Hindlimb muscle (tissue), 1 donor: ENCODE measurements around the gene IL11. TPM values are rescaled to one million over a fixed set of nuclear protein-coding genes. Genes with fewer than 3 reads are reported as not detected.

ENCODE experiments used
- DNase-seq: peaks from one replicate; pipeline ENCODE4 v3.0.0-alpha.2; 2013
- polyA plus RNA-seq: library from polyadenylated mRNA; unstranded; fragments of 120-200 nt; gene quantifications from one replicate; pipeline ENCODE4 v1.2.1, GENCODE V29; 2013; ENCODE audit not compliant: insufficient read length

Gene IL11
- polyA plus RNA-seq, 1 donor, result 0.25 TPM

DNA sequence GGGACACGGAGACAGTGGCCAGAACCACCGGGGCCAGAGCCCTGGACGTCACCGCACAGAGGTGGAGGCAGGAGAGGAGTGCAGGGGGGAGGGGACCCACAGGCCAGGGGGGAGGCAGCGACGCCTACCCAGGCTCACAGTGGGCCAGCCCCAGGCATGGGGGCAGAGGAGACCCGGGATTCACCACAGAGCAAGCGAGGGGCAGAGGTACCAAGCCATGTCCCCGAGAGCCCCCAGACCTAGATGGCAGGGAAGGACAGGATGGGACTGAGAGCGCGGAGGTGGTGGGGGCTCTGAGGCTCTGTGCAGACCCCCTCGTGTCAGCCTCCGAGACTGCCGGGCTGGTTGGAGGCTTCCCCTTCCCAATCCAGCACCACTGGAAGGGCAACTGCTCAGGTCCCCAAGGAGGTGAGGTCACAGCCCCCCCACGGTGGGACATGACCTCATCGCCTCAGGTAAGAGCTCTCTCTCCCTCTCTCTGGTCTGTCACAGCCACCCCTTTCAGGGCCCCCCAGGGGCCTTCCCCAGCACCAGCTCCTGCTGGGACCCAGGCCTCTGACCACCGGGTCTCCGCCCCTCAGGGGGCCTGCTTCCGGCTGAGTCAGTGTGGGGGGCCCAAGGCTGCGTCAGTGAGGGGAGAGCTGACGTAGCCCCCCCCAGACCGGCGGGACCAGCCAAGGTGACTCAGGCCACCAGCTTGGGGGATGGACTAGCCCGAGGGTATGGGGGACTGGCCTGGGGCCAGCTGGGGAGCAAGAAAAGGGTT, 2.2 kb upstream of the IL11 start:
- no peak for DNase-seq

DNA sequence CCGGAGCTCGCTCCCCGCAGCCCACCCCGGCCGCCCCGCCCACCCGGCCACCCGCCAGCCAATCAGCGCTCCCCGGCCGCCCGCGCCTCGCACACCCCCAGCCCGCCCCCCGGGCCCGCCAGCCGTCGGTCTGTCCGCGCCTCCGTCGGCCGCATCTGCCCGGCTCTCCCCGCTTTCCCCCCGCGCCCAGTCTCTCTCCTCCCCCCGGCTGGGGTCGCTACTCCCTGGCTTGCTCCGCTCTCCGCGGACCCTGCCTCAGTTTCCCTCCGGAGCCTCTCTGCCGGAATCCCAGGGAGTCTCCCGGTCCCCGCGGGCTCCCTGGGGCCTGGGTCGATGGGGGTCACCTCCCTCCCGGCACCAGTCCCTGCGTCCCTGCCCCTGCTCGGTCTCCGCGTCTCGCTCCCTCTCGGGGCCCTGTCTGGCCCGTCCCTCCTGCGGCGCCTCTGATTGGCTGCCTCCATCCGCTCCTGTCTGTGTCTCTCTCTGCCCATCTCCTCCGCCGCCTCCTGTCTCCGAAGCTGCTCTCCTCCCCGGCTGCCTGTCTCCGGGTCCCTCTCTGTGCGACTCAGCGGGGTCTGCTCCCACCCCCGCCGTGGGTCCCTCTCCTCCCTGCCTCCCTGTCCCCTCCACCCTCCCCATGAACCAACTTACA, 484 bp downstream of the IL11 start:
- no peak for DNase-seq

DNA sequence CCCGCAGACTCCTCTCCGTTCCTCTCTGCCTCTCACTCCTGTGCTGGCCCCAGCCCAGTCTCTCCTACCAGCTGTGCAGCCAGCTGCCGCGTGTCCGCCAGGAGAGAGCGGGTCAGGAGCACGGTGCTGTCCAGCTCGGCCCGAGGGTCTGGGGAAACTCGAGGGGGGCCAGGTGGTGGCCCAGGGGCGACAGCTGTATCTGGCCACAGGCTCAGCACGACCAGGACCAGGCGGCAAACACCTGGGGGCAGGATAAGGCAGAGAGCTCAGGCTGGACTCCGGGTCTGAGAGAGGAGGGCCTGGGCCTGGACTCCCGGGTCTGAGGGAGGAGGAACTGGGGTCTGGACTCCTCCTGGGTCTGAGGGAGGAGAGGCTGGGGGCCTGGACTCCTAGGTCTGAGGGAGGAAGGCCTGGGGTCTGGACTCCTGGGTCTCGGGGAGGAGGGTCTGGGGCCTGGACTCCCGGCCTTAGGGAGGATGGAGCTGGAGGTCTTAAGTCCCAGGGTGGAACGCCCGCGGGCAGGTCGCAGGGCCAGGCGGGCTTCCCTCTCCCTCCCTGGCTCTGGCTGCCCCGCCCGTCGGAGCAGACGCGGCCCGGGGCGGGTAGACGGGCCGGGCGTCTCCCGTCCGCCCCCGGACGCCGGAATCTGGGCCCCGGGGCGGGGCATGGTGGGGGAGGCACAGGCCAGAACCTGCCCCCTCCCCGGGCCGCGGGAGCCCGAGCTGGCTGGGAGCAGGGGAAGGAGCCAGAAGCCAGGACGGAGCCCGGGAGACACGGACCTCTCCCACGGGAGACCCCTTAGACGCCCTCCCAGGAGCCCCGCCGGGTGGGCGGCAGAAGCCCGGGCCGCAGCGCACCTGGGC, 1.3 kb downstream of the IL11 start:
- DNase-seq, result no peak

DNA sequence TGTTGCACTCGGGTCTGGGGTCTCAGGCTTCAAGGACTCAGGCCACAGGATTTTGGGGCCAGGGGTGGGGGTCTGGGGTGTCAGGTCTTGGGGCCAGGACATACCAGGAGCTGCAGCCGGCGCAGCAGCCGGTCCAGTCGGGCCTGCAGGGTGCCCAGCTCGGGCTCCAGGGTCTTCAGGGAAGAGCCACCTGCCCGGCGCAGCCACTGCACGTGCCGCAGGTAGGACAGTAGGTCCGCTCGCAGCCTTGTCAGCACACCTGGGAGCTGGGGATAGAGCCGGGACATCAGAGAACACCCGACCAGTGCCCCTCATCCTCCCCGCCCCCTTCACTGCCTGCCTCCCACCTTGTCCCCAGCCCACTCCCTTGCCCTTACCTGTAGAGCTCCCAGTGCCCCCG, 2.2 kb downstream of the IL11 start:
- no peak for DNase-seq

DNA sequence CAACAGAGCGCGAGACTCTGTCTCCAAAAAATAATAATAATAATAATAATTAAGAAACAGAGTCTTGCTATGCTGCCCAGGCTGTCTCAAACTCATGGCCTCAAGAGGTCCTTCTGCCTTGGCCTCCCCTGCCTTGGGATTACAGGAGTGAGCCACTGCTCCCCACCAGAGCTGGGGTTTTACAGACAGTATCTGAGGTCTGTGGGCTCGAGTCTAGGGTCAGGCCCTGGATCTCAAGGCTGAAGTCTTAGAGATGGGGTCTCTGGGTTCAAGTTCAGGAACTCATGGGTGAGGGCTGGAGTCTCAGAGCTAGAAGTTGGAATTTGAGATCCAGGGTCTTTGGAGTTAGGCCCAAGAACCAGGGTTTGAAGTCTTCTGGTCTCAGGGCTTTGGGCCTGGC, 3.5 kb downstream of the IL11 start:
- DNase-seq, result no peak

DNA sequence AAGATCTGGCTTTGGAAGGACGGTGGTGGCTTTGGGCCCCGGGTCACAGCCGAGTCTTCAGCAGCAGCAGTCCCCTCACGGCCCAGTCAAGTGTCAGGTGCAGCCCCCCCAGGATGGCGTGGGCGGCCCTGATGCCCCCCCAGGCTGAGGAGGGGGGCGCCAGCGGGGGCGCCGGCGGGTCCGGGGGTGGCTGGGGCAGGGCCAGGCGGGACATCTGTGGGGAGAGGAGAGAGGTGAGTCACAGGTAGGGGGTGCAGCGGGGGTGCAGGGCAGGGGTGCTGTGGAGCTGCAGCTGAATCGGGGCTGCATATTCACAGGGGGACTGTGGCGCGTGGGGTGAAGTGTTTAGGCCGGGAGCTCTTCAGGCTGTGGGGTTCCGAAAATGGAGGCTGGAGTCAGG, 4.3 kb downstream of the IL11 start:
- DNase-seq, result no peak

DNA sequence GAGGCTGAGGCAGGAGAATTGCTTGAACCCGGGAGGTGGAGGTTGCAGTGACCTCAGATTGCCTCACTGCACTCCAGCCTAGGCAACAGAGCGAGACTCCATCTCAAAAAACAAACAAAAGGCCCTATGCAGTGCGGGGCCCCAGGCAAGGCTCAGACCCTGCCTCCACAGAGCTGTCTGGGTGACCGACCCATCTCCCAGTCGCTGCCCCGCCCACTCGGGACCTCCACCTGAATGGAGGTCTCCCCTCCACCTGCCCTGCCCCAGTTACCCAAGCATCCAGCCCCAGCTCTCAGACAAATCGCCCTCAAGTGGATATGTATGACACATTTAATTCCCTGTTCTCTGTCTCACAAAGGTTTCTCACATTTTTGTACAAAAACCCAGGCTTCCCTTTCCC, 5.0 kb downstream of the IL11 start:
- no peak for DNase-seq

DNA sequence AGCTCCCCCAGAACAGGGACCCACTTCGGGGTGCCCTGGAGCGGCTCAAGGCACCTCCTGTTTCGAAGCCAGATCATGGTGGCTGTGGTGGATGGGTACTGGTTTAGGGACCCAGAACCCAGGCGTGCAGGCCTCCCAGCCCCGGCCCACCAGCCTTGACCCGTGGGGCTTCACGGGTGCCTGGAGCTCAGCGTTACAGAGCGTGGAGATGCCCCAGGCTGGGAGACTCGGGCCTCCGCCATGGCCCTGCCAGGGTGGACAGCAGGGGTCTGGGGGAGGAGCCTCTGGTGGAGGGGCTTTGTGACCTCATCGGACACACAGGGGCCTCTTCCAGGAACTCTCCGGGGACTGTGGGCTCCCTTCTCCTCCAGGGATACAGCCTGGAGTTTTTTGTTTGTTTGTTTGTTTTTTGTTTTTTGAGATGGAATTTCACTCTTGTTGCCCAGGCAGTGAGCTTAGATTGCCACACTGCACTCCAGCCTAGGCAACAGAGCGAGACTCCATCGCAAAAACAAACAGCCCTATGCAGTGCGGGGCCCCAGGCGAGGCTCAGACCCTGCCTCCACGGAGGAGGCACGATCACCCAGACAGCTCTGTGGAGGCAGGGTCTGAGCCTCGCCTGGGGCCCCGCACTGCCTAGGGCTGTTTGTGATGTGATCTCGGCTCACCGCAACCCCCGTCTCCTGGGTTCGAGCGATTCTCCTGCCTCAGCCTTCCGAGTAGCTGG, 7.1 kb downstream of the IL11 start, which contains the start of gene GARIN5B:
GARIN5B (minus strand) TSS at position 271 of the 727 bp plus-strand sequence; CDS start at position 77, 194 bp downstream.
- DNase-seq, result no peak

DNA sequence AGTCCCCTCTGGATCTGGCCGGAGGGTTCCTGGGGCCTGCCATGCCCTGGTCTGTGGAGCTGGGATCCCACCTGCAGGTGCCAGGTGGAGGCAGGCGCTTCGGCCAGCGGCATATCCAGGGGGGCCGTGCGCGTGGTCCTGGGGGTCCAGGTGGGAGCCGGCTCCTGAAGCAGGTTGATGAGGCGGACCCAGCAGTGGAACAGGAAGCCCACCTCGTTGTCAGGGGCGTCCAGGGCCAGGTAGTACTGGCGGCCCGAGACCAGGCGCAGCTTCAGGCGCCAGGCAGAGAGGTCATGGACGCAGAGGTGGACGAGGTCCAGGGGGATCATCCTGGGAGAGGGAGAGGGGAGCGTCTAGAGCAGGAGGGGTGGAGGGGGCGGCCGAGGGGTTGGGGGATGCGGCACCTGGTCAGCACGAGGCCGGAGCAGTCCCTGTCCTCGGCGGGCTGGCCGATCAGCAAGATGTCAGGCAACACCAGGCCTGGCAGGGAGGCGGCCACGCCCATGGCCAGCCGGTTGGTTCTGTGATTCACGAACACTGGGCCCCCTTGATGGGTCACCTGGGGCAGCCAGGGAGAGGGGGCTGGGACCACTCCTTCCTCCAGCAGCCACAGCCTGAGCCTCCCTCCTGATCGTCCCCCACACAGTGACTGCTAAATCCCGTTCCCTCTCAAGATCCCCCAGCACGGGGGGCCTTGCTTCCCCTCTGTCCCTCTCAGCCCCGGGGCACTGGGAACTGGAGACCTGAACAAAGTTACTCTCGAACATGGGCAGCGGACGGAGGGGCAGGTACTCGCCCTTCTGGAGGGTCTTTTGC, 7.9 kb downstream of the IL11 start:
- DNase-seq, result no peak

DNA sequence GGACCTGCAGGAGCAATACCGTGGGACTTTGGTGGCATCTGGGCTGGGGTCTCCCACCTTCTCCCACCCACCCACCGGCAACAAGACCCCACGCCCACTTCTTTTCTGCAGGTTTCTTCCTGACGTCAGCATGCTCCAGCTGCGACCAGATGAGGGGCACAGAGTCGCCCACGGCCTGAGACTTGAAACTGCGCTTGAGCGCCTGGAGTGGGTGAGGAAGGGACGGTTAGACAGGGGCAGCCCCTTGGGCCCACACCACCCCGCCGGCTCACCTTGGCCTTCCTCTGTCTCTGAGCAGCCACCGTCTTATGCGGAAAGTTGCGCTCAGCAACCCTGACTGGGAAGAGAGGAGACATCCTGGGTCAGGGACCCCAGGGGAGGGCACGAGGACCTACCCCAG, 9.4 kb downstream of the IL11 start:
- DNase-seq, result no peak

DNA sequence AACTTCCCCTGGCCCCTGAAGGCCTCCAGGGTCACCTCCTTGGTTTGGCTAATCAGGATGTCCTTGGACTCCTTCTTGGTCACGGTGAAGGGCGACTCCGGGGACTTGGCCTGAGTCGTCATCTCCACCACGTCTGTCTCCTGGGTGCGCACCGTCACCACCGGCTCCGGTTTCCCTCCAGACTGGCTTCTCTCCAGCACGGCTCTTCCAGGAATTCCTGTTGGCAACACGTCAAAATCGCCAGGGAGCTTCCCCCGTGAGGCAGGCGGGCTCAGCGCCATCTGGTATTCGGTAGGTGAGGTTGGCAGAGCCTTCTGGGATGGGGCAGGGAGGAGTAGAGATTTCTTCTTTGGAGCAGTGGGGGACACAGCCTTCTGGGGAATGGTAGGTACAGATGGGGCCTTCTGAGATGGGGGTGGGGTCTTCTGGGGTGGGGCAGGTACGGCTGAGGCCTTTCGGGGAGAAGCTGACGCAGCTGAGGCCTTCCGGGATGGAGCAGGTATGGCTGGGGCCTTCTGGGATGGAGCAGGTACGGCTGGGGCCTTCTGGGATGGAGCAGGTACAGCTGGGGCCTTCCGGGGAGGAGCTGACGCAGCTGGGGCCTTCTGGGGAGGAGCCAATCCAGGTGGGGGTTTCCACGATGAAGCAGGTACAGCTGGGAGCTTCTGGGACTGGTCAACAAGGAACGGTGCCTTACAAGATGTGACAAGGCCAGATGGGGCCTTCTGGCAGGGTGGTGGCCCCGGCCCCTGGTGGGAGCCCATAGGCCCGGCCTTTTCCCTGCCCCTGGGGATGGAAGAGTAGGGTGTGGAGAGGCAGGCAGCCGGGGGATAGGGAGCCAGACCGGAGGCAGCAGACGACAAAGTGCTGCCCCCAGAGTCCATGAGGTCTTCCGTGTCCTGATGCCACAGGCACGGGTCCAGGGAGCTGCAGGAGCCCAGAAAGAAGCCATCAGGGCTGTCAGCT, 11.0 kb downstream of the IL11 start:
- DNase-seq, result no peak

DNA sequence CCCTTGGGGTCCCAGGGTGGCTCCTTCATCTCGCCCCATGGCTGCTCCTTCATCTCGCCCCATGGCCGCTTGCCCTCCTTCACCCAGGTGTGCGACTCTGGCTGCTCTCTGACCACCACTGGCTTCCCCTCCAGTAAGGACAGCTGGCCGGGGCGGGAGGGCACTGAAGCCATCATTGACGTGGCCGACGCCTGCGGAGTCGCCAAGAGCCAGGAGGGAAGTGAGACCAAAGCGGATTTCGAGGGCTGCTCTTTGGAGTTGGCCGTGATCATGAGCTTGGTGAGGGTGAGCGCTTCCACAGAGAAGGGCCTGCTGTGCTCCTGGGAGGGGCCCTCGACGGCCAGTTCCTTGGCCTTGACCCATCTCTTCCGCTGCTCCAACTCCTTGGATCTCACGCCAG, 11.8 kb downstream of the IL11 start:
- no peak for DNase-seq

DNA sequence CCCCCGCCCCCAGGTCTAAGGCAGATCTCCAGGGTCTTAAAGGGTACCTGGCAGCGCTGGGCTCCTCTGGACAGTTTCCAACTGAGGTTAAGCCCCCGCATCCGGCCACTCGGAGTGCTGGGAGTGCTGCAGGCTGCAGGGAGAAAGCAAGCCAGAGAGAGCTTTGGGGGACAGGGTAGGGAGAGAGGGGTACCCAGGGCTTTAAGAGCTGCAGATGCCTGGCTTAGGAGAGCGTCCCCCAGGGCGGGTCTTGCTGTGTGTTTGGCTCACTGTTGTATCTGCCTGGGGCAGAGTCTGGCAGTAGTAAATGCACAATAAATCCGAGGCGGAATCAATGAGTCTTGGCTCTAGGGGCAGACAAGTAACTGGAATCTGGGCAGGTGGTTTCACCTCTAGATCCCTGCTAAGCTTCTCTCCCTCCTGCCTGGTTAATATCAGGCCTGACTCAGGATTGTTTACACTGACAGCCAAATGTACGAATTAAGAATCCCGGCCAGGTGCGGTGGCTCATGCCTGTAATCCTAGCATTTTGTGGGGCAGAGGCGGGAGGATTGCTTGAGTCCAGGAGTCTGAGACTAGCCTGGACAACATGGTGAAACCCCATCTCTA, 14.9 kb downstream of the IL11 start:
- no peak for DNase-seq

DNA sequence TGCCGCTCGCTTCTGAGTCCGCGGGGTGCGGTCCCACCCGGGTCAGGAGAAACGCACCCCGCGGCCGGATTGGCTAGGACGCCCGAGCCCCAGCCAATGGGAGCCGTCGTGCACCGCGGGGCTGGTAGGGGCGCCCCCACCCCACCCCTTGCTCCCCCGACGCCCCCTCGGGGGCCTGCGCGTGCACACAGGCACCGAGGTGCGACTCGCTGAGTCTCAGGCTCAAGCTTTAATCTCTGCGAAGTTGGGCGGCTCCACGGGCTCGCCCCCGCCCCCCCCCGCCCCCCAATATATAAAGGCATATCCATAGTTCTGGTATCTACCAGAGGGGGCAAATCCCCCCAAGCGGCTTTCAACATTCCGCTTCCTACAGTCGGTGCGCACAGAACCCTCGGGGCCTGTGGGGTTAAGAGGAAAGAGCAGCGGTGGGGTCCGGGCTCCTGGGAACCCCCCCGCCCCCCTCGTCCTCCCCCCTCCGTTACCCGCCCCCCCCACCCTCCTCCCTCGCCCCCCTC, 15.5 kb downstream of the IL11 start, which contains the start of gene COX6B2:
COX6B2 (minus strand) TSS at position 22 of the 515 bp plus-strand sequence. CDS start 198 bp downstream, outside the sequence.
- DNase-seq, result no peak

DNA sequence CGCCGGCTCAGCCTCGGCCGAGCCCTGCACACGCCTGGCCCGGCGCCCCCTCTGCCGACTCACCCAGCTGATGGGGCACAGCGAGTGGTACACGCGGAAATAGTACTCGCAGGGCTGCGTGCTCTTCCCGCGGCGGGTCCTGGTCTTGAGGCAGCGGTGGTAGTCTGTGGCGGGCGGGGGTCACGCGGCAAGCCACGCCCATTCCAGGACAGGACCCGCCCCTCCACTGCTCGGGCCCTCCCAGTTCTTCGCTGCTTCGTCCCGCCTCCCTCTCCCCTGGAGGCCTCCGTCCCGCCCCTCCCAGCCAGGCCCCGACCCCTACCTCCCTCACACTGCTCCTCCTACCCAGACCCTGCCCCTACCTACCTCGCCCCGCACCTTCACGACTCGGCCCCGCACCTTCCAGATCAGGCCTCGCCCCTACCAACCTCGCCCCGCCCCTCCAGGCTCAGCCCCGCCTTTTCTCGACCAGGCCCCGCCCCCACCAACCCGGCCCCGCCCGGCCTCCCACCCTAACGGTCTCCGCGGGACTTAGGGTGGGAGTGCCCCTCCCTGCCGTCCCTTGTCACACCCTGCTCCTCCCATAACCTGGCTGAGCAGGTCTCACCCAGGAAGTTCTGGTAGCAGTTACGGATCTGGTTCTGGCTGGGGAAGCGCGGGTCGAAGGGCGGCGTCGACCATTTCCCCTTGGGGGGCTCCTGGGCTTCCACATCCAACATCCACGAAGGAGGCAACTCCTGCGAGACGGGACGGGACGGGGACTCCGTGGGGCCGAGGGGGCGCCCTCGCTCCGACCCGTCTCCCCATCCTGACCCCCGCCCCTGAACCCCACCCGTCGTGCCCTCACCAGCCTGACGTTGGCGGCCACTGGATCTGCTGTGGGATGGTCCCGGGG, 16.2 kb downstream of the IL11 start:
- DNase-seq, result no peak

DNA sequence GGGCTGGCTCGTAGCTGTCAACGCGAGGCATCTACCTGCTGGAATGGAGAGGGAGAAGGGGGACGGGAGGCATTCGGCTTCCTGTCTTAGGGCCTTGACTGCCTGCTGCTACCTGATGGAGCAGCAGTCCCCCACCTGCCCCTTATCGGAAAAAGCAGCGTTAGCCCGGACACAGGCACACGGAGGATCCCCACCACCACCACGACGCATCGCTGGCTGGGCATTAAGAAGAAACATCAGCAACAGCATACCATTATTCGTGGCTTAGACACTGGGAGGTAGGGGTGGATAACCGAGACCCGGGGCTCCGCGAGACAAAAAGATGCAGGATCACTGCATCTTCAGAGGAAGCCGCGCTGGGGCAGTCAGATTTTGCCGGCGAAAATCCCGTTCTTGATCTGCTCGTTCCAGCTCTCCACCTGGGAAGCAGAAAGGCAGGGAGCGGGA, 16.9 kb downstream of the IL11 start:
- DNase-seq, result no peak

DNA sequence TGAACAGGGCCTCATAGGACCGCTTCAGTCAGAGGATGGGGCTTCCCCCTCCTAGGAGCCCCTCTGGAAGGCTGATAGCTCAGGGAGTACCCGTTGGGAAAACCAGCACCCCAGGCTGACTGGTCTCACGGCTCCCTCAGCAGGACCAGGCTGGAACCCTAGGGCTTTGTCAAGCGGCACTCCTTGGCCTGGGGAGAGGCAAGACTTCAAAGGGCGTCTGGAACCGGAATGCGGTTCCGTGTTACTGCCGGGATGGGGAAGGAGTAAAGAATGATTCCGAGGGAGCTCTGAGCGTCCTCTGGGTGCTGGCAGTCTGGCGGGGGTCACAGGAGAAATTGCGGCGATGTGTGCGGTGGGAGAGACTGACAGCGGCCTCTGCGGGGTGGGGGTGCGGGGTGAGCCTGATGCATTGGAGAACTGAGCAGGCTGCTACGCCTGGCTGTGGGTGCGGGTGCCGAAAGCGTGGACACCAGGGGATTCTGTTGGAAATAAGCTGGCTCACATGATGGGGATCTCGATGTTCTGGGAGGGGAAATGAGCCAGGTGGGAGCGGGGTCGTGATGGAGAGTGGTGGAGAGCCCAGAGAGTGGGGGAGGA, 17.6 kb downstream of the IL11 start:
- DNase-seq, result no peak

DNA sequence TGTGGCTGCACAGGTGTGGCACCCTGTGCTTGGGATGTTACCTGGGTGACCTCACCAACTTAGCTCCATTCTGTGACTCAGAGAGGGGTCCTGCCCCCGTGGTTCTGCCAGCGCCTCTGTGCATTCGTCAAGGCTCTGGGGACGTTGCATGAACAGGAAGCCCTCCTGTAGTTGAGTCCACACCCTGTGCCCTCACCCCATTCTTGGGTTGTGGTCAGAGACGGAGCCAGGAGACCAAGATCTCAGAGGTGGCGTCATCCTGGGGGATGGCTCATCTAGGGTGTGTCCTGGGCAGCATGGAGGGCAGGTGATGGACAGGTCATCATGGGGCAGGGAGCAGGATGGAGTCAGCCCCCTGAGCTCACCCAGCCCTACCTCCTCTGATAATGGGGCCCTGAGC, 18.2 kb downstream of the IL11 start:
- no peak for DNase-seq
